TTC549 (cell line): ENCODE results near the gene LIMS3.
"Not testable (repeated sequence)": the region's sequence is repeated elsewhere in the genome, so short reads cannot be mapped to it uniquely, and the experiment has no call there.

Experiments used
- FAIRE-seq: peaks from 2 replicates; lab custom pipeline; 2012; peaks lifted over from hg19 to GRCh38; lab: Jason Lieb, UNC

The LIMS3 gene, protein sequence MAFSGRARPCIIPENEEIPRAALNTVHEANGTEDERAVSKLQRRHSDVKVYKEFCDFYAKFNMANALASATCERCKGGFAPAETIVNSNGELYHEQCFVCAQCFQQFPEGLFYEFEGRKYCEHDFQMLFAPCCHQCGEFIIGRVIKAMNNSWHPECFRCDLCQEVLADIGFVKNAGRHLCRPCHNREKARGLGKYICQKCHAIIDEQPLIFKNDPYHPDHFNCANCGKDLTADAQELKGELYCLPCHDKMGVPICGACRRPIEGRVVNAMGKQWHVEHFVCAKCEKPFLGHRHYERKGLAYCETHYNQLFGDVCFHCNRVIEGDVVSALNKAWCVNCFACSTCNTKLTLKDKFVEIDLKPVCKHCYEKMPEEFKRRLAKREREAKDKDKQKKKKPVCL

DNA sequence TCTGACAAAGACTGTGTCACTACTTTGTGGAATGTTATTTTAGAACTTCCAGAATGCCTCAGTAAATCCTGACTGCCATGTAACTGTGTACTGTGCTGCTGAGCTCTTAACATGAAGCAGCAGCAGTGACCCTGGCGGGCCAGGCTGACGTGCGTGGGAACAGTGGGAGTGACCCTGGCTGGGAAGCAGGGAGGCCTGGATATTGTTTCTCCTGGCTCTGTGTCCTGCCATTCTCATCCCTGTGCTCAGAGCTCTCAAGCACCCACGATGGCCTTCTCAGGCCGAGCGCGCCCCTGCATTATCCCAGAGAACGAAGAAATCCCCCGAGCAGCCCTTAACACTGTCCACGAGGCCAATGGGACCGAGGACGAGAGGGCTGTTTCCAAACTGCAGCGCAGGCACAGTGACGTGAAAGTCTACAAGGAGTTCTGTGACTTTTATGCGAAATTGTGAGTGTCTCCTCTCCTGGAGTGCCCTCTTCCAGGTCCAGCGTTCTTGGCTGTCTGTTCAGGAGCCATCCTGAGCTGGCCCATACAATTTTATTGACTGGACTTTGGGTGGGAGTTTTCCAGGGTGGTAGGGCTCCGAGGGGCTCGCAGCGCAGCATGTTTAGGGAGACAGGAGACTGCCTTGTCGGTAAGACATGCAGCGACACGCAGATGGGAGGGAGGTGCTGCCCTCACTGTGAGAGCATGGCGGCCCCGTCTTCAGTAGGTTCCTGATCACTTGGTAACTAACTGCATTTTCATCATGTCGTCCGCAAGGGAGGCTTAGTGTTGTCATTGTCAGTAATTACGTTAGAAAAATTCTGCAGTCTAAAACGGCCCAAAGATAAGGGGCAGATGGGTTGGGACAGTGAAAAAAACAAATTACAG, at the start of gene LIMS3:
Gene LIMS3, plus strand, starts transcription at position 227 of the 875 bp plus-strand sequence. Its CDS starts 41 bp downstream, at position 268.
- FAIRE-seq: not testable (repeated sequence)

DNA sequence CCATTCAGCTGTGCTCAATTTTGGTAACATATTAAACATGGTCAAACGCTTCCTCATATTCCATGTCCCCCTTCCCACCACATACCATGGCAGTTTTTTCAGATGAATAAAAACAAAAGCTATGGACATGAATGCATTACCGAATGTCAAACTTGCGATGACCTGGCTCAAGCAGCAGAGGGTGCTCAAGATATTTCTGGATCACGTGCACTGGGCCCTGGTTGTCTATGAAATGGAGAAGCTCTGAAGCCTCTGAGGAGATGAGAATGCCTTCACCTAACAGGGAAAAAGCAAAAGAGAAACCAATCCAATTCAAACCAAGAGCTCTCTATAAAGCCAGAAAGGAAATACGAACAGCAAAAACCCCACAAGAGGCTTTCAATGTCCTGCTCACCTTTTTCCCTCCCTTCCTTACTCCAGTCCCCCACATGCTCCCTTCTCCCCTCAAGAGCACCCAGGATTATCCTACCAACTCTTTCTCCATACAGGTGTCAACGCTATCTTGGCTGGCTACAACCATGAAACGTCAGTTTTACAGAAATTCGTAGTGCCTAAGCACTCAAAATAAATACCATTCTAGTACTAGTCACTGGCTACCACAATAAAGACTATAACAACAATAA, 27.2 kb upstream of the LIMS3 start:
- peak; percentile 72 for FAIRE-seq

DNA sequence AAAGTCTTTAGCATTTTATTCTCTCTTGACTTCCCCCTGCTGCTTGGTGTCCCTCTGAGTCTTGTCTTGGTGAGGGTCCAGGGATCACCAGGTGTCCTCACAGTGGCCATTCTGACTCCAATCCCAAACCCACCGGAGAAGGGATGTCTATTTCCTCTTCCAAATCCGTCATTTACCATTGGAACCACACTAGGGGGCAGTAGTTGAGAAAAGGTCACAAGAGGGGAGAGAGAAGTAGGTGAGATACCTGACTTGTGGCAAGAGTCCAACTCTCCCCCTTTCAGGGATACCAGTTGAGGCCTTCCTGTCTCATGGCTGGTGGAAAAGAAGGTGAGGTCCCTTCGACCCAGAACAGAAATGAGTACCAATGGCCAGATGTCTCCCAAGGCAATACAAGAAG, 21.9 kb upstream of the LIMS3 start:
- FAIRE-seq: not testable (repeated sequence)

DNA sequence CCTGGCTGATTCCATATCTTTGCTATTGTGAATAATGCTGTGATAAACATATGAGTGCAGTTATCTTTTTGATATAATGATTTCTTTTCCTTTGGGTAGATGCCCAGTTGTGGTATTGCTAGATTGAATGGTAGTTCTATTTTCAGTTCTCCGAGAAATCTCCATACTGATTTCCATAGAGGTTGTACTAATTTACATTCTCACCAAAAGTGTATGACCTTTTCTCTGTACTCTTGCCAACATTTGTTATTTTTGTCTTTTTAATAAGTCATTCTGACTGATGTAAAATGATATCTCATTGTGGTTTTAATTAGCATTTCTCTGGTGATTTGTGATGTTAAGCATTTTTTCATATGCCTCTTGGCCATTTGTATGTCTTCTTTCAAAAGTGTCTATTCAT, 16.4 kb upstream of the LIMS3 start:
- FAIRE-seq: not testable (repeated sequence)

DNA sequence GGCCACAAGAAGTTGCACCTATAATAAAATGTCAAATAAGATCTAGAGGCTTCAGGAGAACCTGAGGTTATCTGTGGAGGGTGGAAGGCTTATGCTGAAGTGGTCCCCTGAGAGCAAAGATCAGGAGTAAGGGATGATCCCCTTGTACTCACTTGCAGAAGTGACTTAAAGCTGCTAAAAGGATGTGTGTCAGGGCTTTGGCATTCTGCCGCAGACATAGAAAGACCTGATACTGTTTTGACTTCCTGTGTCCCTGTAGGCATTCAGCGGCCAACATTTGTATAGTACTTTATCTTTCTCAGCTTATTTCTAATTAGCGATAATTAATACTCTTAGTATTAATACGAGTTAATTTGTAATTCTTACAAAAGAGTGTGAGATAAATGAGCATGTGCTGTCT, 10.1 kb upstream of the LIMS3 start:
- FAIRE-seq: not testable (repeated sequence)

DNA sequence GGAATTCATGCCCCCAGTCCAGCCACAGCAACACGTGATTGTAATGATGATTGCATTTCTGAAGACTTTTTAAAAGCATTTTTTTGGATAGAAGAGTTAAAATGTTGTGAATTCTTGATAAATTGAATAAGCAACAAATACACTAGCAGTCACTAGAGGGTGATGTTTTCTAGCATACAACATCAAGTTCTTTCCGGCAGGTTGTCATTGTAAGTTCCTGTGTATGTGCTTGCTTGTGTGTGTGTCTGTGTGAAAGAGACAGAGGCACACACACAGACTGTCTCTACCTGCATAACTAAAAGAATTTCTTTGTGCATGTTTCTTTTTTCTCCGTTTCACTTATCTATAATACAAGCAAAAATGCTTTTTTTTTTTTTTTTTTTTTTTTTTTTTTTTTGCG, 8.6 kb upstream of the LIMS3 start:
- not testable (repeated sequence) for FAIRE-seq

DNA sequence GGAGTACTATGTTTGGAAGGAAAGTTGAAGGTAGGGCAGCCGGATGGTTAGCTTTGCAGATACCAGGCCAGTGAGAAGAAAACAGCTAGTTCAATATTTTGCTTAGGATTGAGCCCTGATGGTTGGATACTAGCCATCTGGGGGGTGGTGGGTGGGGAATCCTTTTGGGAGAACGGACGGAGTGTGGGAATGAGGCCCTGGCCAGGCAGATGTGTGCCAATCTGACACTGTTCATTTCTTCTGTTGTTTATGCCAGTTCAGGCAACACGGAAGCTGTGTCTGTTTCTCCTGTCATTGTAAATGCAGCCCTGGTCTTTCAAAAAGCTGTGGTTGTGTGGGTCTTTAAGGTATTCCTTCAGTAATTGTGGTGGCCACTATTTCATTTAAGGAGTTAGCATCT, 7.5 kb upstream of the LIMS3 start:
- FAIRE-seq: not testable (repeated sequence)

DNA sequence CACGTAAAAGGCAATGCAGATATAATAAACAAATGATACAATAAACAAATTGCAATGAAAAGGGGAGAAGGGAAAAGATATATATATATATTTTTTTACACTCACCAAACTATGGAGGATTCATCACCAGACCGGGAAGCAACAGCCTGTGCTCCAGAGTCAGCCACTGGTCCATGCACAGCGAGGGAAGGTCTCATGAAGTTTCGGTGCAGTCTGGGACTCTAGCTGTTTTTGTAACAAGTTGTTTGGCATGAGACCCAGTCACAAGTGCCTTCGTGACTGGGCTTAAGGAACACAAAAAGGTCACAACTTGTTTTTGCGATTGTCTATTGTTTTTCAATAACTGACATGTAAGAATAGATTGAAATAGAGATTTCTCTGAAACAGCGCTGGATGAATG, 4.8 kb upstream of the LIMS3 start:
- not testable (repeated sequence) for FAIRE-seq

DNA sequence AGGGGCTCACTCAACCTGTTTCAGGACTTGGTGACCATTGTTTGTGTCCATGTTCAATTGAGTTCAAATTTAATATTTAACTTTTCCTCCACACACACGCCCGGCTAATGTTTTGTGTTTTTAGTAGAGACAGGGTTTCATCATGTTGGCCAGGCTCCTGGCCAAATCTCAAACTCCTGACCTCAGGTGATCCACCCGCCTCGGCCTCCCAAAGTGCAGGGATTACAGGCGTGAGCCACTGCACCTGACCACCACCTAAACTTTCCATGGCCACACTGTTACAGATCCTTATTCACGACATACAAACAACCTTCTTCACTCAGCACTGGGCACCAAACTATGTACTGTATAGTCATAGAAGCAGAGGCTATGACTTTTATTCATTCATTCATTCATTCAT, 4.3 kb upstream of the LIMS3 start:
- not testable (repeated sequence) for FAIRE-seq

DNA sequence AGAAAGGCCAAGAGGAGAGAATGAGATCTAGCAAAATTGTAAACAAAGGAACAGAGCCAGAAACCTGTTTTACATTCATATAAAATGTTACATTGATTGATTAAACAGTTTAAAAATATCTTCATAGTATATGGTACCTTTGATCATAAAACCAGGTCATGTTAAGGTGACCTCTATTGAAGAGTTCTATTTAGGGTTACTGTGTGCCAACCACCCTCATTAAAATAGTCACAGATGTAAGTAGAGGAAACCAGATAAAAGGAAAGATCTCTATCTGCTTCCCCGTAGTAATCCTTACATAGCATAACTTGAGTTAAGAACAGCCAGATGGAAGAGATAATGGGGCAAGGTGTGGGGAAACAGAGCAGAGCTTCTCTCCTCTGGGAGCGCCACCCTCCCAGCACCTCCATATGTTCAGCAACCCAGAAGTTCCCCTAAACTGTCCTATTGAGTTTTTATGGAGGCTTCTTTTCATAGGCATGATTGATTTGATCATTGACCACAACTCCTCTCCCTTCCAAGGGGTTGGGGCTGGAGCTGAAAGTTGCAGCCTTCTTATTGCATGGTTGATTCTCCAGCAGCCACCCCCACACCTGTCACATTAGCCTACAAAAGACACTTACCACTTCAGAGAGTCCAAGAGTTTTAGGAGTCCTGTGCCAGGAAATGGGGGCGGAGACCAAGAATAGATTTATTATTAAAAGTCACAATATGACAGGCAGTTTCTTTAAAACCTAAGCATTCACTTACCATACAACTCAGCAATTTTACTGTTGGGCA, 3.2 kb upstream of the LIMS3 start:
- FAIRE-seq: not testable (repeated sequence)

DNA sequence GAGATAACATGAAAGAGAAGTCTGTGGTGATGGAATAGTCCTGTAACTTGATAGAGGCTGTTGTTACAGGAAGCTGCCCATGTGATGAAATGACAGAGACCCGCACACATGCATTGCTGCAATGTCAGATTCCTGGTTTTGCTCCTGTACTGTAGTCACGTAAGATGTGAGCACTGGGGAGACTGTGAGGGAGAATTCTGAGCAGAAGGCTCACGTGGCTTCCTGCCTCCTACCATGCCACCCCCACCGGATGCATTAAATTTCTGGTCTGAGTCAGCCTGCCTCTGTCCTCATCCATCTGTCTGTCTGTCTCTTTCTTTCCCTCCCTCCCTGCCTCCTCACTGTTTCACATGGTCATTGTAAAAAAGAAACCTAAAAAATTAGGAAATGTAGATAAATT, 2.3 kb upstream of the LIMS3 start:
- not testable (repeated sequence) for FAIRE-seq

DNA sequence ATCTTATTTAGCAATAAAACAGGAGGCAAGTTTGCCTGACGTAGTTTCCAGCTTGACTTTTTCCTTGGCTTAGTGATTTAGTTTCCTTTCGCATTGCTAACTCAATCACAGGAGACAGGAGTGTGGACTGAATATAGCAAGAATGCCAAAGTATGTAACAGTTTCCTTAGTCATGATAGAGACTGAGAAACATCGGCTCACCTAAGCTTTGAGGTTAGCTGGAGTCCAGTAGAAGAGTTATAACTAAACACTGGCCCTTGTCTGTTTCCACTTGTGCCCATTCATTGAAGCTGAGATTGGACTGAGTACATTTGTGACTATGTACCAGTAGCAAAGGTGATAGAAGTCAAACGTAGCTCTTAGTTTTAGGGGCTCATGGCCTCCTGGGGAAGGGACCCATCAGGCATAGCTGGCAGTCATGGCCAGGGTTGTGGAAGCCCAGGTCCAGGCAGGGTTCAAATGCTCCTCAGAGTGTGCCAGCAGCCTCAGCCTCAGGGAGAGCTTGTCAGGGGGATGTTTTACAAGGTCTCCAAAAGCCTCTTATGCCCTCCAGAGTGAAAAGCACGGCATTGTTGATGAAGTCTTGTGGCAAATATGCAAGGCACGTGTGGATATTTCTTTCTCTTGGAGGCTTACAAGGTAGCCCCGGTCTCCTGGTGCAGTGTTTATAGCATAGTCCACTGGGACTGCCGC, 573 bp upstream of the LIMS3 start:
- FAIRE-seq: not testable (repeated sequence)

DNA sequence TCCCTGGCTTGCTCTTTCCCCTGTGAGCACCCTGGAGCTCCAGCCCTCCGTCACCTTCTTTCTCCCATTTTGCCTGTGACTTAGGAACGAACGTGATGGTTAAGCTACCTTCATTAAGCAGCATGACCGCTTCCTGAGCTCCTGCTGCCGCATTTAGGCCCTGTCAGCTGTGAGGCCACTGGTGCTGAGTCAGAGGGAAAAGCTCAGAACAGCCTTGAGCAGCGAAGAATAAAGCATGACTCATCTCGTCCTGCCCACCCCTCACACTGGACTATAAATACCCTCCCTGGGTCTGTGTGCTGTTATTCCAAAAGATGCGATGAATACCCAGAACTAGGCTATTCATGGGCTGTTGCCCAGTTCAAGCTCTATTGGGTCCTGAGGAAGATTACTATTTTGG, 7.3 kb downstream of the LIMS3 start:
- not testable (repeated sequence) for FAIRE-seq

DNA sequence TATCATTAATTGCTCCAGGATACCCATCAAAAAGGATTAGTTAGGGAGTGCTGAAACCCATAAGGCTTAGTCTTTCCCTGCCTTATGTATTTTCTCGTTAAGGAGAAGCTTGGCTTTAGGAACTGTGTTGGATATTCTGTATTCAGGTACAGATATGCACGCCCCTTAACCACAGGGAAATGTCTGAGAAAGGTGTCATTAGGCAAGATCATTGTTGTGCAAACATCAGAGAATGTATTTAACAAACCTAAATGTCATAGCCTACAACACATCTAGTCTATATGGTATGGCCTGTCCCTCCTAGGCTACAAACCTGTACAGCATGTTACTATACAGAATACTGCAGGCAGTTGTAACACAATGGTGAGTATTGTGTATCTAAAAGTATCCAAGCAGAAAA, 10.1 kb downstream of the LIMS3 start:
- FAIRE-seq: not testable (repeated sequence)

DNA sequence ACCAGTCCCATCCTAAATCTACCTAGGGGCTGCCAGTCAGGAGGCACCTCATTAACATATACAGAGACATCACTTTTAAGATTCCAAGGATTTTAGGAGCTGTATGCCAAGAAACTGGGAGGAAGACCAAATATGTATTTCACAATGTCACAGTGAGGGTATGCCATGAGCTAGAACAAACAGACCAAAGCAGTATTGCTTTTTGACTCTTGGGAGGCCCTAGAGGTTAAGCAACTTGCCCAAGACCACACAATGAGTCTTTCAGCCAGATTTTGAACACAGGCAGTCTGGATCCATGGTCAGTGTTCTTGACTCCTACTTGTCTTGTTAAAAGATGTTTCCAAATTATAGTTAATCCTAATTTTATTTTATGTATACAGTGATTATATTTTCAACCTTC, 12.3 kb downstream of the LIMS3 start:
- FAIRE-seq: not testable (repeated sequence)

DNA sequence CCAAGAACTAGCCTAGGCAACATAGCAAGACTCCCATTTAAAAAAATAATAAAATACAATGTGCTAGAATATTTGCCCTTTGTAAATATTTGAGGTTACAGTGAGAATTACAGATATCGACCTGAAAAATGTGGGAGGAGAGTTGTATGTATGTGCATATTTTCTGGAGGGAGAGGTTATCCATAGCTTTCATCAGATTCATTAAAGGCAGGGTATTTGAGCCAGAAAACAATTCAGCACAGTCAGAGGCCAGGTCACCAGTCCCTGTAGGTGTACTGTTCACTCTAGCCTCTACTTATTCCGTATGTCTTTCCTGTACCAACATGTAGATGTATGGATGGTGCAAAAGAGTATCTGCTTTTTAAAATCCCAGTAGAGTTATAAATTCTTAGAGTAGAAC, 15.4 kb downstream of the LIMS3 start:
- FAIRE-seq: not testable (repeated sequence)

DNA sequence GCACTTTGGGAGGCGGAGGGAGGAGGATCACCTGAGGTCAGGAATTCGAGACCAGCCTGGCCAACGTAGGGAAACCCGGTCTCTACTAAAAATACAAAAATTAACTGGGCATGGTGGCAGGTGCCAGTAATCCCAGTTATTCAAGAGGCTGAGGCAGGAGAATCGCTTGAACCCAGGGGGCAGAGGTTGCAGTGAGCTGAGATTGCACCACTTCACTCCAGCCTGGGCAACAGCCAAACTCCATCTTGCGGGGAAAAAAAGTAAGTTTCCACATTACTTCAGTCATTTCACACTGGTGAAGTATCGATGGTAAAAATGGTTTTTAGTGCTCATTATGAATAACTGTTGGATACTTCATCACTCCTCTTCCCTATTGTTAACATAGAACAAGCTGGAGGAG, 16.1 kb downstream of the LIMS3 start:
- FAIRE-seq: not testable (repeated sequence)

DNA sequence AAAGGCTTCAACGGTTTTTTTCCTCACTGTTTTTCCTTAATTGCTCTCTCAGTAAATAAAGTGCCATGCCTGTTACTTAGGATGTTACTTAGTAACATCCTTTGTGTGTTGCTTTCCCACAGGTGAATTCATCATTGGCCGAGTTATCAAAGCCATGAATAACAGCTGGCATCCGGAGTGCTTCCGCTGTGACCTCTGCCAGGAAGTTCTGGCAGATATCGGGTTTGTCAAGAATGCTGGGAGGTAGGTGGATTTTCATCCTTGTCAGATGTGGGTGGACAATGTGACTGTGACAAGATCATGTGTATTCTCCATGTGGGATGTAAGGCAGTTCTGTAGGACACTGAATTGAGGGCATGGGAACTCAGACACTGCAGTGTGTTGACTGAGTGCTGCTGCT, 17.3 kb downstream of the LIMS3 start:
- FAIRE-seq: not testable (repeated sequence)

DNA sequence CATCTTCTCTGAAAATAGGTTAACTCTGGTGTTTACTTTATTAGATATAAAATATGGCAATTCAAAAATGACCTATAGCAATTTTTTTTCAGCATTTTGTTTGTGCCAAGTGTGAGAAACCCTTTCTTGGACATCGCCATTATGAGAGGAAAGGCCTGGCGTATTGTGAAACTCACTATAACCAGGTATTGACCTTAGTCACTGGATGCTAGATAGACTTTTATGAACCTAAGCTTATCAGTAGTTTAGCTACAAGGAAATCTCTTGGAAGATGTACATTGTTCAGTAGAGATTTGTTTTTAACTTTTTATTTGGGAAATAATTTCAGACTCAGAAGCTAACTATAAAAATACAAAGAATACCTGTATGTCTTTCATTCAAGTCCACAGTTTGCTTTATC, 21.7 kb downstream of the LIMS3 start:
- FAIRE-seq: not testable (repeated sequence)

DNA sequence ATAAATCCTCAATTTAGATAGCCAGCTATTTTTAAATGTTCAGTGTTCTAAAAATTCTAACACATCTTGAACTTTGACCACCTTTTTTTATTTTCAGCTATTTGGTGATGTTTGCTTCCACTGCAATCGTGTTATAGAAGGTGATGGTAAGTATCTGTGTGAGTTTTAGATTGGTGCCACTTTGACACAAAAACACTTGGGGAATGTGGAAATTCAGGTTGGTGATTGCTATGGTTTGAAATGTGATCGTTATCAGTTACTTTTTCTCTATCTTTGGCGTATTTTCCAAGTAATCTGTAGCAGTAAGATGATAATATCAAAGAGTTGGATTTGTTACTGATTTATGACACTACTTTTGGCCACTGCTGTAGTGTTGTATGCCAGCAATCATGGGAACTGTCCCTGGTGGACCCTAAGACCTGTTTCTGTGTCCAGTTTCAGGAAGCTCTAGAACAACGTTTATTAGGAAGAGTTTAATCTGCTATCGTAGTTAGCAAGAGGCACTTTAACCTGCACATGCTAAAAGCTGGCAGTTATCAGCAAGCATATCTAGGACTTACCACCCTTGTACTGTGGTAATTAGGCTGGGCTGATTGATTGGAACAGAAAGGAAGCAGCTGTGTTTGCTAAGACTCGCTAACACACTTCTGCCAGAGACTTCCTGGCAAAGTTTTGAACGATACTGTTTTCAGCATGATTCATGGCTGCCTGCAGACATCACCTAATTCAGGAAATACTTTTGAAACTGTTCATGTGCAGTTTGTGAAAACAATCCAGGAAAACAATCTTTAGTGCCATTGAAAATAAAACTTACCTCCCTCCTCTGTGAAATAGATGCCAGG, 23.3 kb downstream of the LIMS3 start:
- not testable (repeated sequence) for FAIRE-seq
